Cardiac septum (tissue), 1 donor: Measurements from ENCODE around the gene GABRB2. TPM values are rescaled to one million over a fixed set of nuclear protein-coding genes. Genes with fewer than 3 reads are reported as not detected.

Source experiments
- DNase-seq: peaks from one replicate; pipeline ENCODE4 v3.0.0-alpha.2; 2020; ENCODE audit warnings: low spot score
- intact Hi-C: fragments of 100-400 bp; cut with DNase I; formaldehyde crosslinking; loops from one replicate; pipeline ENCODE4 v1.14.0; 2022
- total RNA-seq: library from RNA; stranded (reverse); fragmentation: NEBNext Ultra II Directional; extraction: Animal tissue kit (Norgen Biotek cat#: 25700); gene quantifications from one replicate; pipeline ENCODE4 v1.2.1, GENCODE V29; 2021
- donor health status: DM: no; HTN: no; CAD: no.

Gene GABRB2
- total RNA-seq, 1 donor from 2014 or later: 0.22 TPM

- intact Hi-C loops: no loop called here
- no peak for DNase-seq
Observed at GRCh38 chr5:161483721-161484120, 62.8 kb downstream of the GABRB2 start.

- no peak for DNase-seq
Observed at GRCh38 chr5:161481922-161482321, 64.6 kb downstream of the GABRB2 start.

GRCh38 chr5:161471211-161471950 is 75.1 kb downstream of the GABRB2 start:
- no peak for DNase-seq
- intact Hi-C loops: no loop called here

More at GRCh38 chr5:161481922-161482321, 64.6 kb downstream of the GABRB2 start:
- intact Hi-C loops: no loop called here

GRCh38 chr5:161467703-161468102 is 78.8 kb downstream of the GABRB2 start:
- DNase-seq: no peak
- intact Hi-C loops: no loop called here

- no peak for DNase-seq
- intact Hi-C loops: no loop called here
Observed at GRCh38 chr5:161460741-161461140, 85.8 kb downstream of the GABRB2 start.

GRCh38 chr5:161446655-161447054 is 99.9 kb downstream of the GABRB2 start:
- intact Hi-C loops: no loop called here
- DNase-seq: no peak

GRCh38 chr5:161442471-161442870 is 104.1 kb downstream of the GABRB2 start:
- intact Hi-C loops: no loop called here

GRCh38 chr5:161432798-161433197 is 113.7 kb downstream of the GABRB2 start:
- intact Hi-C loops: no loop called here
- no peak for DNase-seq

More at GRCh38 chr5:161442471-161442870, 104.1 kb downstream of the GABRB2 start:
- DNase-seq: no peak

GRCh38 chr5:161431963-161432362 is 114.6 kb downstream of the GABRB2 start:
- intact Hi-C loops: no loop called here
- no peak for DNase-seq

- DNase-seq: no peak
- intact Hi-C loops: no loop called here
Observed at GRCh38 chr5:161421067-161421466, 125.5 kb downstream of the GABRB2 start.

- intact Hi-C loops: no loop called here
- no peak for DNase-seq
Observed at GRCh38 chr5:161420521-161420920, 126.0 kb downstream of the GABRB2 start.

- DNase-seq: no peak
- intact Hi-C loops: no loop called here
Observed at GRCh38 chr5:161414896-161415295, 131.6 kb downstream of the GABRB2 start.

GRCh38 chr5:161414037-161414436 is 132.5 kb downstream of the GABRB2 start:
- intact Hi-C loops: no loop called here
- no peak for DNase-seq

- intact Hi-C loops: no loop called here
- no peak for DNase-seq
Observed at GRCh38 chr5:161412792-161413191, 133.7 kb downstream of the GABRB2 start.

GRCh38 chr5:161411156-161411555 is 135.4 kb downstream of the GABRB2 start:
- intact Hi-C loops: no loop called here
- DNase-seq: no peak

GRCh38 chr5:161410640-161411039 is 135.9 kb downstream of the GABRB2 start:
- intact Hi-C loops: no loop called here
- no peak for DNase-seq

GRCh38 chr5:161409471-161409870 is 137.1 kb downstream of the GABRB2 start:
- intact Hi-C loops: no loop called here
- no peak for DNase-seq

- DNase-seq: no peak
- intact Hi-C loops: no loop called here
Observed at GRCh38 chr5:161406880-161407279, 139.6 kb downstream of the GABRB2 start.

- intact Hi-C loops: no loop called here
- no peak for DNase-seq
Observed at GRCh38 chr5:161403996-161404395, 142.5 kb downstream of the GABRB2 start.

GRCh38 chr5:161403121-161403520 is 143.4 kb downstream of the GABRB2 start:
- intact Hi-C loops: no loop called here
- no peak for DNase-seq

- intact Hi-C loops: no loop called here
- DNase-seq: no peak
Observed at GRCh38 chr5:161400583-161400982, 145.9 kb downstream of the GABRB2 start.
